Measurements from ENCODE around the gene GPHN.

GPHN gene

DNA sequence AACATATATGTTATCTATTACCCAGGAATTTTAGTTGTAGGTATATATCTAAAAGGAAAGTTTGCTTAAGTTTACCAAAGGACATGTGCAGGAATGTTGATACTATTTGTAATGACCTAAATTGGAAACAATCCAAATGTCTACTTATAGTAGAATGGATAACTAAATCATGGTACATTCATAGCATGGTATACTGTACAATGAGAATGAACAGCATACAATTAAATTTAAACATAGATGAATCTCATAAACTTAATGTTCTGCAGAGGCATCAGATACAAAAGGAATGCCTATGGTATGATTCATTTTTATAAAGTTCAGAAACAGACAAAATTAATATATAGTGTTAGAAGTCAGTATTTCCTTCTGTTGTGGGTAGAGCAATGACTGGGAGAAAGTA lies 135.4 kb downstream of the GPHN start:
- Histone ChIP-seq H3K4me1 (ENCODE audit: control insufficient read depth in 1 of 2, insufficient read depth in 2 of 2, low read length in 2 of 2) (no peaks in the 10 kb centered on the region), H3K9ac (ENCODE audit: low read depth in 1 of 2, low read length in 2 of 2) (no peak overlapping the region), H3K36me3 (ENCODE audit: control insufficient read depth in 1 of 2, insufficient read depth in 2 of 2, low read length in 2 of 2) (no peaks in the 10 kb centered on the region)

DNA sequence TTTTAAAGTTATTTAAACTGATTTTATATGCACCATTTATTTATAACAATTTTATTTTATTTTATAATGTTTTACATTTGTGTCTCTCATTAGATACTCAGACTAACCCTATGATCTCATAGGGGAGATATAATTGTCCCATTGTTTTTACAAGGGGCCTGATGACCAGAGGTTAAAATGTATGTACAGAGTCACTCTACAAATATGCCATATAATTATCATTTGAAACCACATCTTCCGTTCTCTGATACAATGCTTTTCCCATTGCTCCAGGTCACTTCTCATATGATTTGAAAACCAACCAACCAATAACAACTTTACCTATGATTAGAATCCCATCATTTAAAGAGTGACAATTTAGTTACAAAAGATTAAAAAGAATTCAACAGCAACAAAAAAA lies 137.8 kb downstream of the GPHN start:
- H3K4me1 ChIP-seq (ENCODE audit: control insufficient read depth in 1 of 2, insufficient read depth in 2 of 2, low read length in 2 of 2), result peaks cover 0 to 8% of the 10 kb centered on the region in 2 donors
- H3K27ac ChIP-seq (ENCODE audit: low read depth, low read length), result no peak overlapping the region
- H3K9me3 ChIP-seq (ENCODE audit: control insufficient read depth in 1 of 2, low read length in 2 of 2), result no peaks in the 10 kb centered on the region
- no peak overlapping the region for H3K4me3 ChIP-seq (ENCODE audit: low read depth in 1 of 2, low read length in 2 of 2)
- H3K9ac ChIP-seq (ENCODE audit: low read depth in 1 of 2, low read length in 2 of 2), result no peak overlapping the region
- H3K27me3 ChIP-seq (ENCODE audit: control insufficient read depth in 1 of 2, insufficient read depth in 2 of 2, low read length in 2 of 2), result no peaks in the 10 kb centered on the region
- no peaks in the 10 kb centered on the region for H3K36me3 ChIP-seq (ENCODE audit: control insufficient read depth in 1 of 2, insufficient read depth in 2 of 2, low read length in 2 of 2)

More for the DNA sequence above, 135.4 kb downstream of the GPHN start:
- Histone ChIP-seq H3K27ac (ENCODE audit: low read depth, low read length) (no peak overlapping the region), H3K9me3 (ENCODE audit: control insufficient read depth in 1 of 2, low read length in 2 of 2) (no peaks in the 10 kb centered on the region), H3K27me3 (ENCODE audit: control insufficient read depth in 1 of 2, insufficient read depth in 2 of 2, low read length in 2 of 2) (no peaks in the 10 kb centered on the region), H3K4me3 (ENCODE audit: low read depth in 1 of 2, low read length in 2 of 2) (no peak overlapping the region)

DNA sequence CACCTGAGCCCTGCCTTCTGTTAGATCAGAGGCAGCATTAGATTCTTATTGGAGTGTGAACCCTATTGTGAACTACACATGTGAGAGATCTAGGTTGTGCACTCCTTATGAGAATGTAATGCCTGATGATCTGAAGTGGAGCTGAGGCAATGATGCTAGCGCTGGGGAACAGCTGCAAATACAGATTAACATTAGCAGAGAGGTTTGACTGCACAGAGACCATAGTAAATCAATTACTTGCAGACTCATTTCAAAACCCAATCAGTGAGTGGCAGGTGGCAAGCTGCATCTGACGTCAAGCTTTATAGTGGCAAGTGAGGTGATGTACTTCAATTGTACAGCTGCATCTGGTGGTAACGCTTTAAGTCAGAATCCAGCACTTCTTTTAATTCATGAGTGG lies 141.6 kb downstream of the GPHN start:
- Histone ChIP-seq H3K9me3 (ENCODE audit: control insufficient read depth in 1 of 2, low read length in 2 of 2) (no peaks in the 10 kb centered on the region), H3K36me3 (ENCODE audit: control insufficient read depth in 1 of 2, insufficient read depth in 2 of 2, low read length in 2 of 2) (no peaks in the 10 kb centered on the region), H3K27me3 (ENCODE audit: control insufficient read depth in 1 of 2, insufficient read depth in 2 of 2, low read length in 2 of 2) (no peaks in the 10 kb centered on the region), H3K27ac (ENCODE audit: low read depth, low read length) (no peak overlapping the region), H3K4me1 (ENCODE audit: control insufficient read depth in 1 of 2, insufficient read depth in 2 of 2, low read length in 2 of 2) (peaks cover 0 to 9% of the 10 kb centered on the region in 2 donors), H3K4me3 (ENCODE audit: low read depth in 1 of 2, low read length in 2 of 2) (no peak overlapping the region), H3K9ac (ENCODE audit: low read depth in 1 of 2, low read length in 2 of 2) (no peak overlapping the region)

DNA sequence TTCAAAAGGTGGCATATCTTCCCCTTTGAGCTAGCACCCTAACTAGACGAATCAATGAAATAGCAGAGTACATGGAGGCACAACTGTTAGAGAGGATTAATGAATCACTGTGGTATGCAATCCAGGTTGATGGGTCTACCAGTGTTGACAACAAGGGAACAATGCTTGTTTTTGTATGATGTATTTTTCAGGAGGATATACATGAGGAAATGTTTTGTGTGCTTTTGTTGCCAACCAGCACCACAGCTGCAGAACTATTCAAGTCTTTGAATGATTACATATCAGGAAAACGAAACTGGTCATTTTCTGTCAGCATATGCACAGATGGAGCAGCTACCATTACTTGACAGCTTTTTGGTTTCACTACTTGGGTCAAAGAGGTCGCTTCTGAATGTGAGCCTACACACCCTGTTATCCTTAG lies 142.6 kb downstream of the GPHN start:
- Histone ChIP-seq H3K4me1 (ENCODE audit: control insufficient read depth in 1 of 2, insufficient read depth in 2 of 2, low read length in 2 of 2) (peaks cover 0 to 9% of the 10 kb centered on the region in 2 donors), H3K27ac (ENCODE audit: low read depth, low read length) (no peak overlapping the region), H3K36me3 (ENCODE audit: control insufficient read depth in 1 of 2, insufficient read depth in 2 of 2, low read length in 2 of 2) (no peaks in the 10 kb centered on the region), H3K9ac (ENCODE audit: low read depth in 1 of 2, low read length in 2 of 2) (no peak overlapping the region), H3K9me3 (ENCODE audit: control insufficient read depth in 1 of 2, low read length in 2 of 2) (no peaks in the 10 kb centered on the region), H3K27me3 (ENCODE audit: control insufficient read depth in 1 of 2, insufficient read depth in 2 of 2, low read length in 2 of 2) (no peaks in the 10 kb centered on the region), H3K4me3 (ENCODE audit: low read depth in 1 of 2, low read length in 2 of 2) (no peak overlapping the region)

DNA sequence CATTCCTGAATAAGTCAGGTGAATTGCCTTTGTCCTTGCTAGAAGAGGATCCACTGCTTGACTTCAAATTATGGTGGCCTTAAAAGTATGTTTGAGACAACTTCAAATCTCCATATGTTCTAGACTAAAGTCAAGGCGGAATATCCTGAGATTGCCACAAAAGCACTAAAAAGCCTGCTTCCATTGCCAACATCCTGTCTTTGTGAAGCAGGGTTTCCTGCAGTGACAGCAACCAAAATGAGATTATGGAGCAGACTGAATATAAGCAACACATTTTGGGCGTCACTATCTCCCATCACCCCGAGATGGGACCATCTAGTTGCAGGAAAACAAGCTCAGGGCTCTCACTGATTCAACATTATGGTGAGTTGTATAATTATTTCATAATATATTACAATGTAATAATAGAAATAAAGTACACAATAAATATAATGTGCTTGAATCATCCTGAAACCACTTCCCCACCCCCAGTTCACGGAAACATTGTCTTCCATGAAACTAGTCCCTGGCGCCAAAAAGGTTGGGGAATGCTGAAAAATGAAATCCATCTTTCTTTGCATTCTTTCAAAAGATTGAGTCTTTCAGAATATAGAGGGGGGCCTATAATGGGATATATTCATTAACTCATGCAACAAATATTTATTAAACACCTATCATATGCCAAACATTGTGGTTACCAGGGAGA lies 143.7 kb downstream of the GPHN start:
- H3K4me1 ChIP-seq (ENCODE audit: control insufficient read depth in 1 of 2, insufficient read depth in 2 of 2, low read length in 2 of 2), result peaks cover 0 to 9% of the 10 kb centered on the region in 2 donors
- no peak overlapping the region for H3K27ac ChIP-seq (ENCODE audit: low read depth, low read length)

DNA sequence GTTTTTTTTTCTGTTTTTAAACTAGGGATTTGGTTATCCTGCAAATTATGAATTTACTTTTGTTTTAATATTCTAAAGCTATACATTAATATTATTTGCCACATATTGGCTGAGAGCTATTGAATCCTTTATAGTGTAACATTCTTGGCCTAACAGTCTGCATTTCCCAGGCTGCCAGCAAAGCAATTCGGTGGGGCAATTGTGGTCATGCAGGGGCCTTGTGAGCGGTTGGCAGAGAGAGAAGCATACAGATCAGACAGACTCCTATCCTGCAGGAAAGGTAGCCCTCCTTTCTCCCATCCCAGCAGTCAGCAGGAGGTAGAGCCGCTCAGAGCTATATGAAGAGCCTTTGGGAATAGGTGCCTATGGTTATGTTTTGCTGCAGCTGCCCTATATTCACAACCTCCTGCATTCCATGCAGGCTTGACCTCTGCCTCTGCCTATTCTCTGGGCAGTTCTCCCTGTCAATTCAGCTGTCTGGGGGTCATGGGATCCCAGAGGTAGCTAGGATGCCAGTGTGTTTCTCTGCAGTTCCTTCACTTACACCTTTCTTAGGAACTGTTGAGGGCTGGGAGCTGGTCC lies 144.7 kb downstream of the GPHN start:
- Histone ChIP-seq H3K9ac (ENCODE audit: low read depth in 1 of 2, low read length in 2 of 2) (no peak overlapping the region), H3K4me1 (ENCODE audit: control insufficient read depth in 1 of 2, insufficient read depth in 2 of 2, low read length in 2 of 2) (peaks cover 0 to 9% of the 10 kb centered on the region in 2 donors), H3K4me3 (ENCODE audit: low read depth in 1 of 2, low read length in 2 of 2) (no peak overlapping the region), H3K36me3 (ENCODE audit: control insufficient read depth in 1 of 2, insufficient read depth in 2 of 2, low read length in 2 of 2) (peaks cover 0 to 8% of the 10 kb centered on the region in 2 donors), H3K27me3 (ENCODE audit: control insufficient read depth in 1 of 2, insufficient read depth in 2 of 2, low read length in 2 of 2) (no peaks in the 10 kb centered on the region), H3K27ac (ENCODE audit: low read depth, low read length) (no peak overlapping the region), H3K9me3 (ENCODE audit: control insufficient read depth in 1 of 2, low read length in 2 of 2) (peaks cover 10 to 15% of the 10 kb centered on the region in 2 donors)

More for the DNA sequence above, 143.7 kb downstream of the GPHN start:
- no peak overlapping the region for H3K4me3 ChIP-seq (ENCODE audit: low read depth in 1 of 2, low read length in 2 of 2)
- H3K36me3 ChIP-seq (ENCODE audit: control insufficient read depth in 1 of 2, insufficient read depth in 2 of 2, low read length in 2 of 2), result peaks cover 0 to under 1% of the 10 kb centered on the region in 2 donors
- no peak overlapping the region for H3K9ac ChIP-seq (ENCODE audit: low read depth in 1 of 2, low read length in 2 of 2)
- H3K27me3 ChIP-seq (ENCODE audit: control insufficient read depth in 1 of 2, insufficient read depth in 2 of 2, low read length in 2 of 2), result no peaks in the 10 kb centered on the region
- peaks cover 2 to 5% of the 10 kb centered on the region in 2 donors for H3K9me3 ChIP-seq (ENCODE audit: control insufficient read depth in 1 of 2, low read length in 2 of 2)

DNA sequence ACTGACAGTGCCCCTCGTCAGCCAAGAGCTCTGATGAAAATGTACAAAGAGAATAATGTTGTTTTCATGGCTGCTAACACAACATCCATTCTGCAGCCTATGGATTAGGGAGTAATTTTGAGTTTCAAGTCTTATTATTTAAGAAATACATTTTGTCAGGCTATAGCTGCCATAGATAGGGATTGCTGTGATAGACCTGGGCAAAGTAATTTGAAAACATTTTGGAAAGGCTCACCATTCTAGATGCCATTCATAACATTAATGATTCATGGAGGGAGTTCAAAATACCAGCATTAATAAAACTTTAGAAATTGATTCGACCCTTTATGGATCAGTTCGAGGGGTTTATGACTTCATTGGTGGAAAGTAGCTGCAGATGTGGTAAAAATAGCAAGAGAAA lies 149.8 kb downstream of the GPHN start:
- peaks cover 19 to 22% of the 10 kb centered on the region in 2 donors for H3K9me3 ChIP-seq (ENCODE audit: control insufficient read depth in 1 of 2, low read length in 2 of 2)
- H3K27me3 ChIP-seq (ENCODE audit: control insufficient read depth in 1 of 2, insufficient read depth in 2 of 2, low read length in 2 of 2), result no peaks in the 10 kb centered on the region
- no peaks in the 10 kb centered on the region for H3K4me1 ChIP-seq (ENCODE audit: control insufficient read depth in 1 of 2, insufficient read depth in 2 of 2, low read length in 2 of 2)
- H3K9ac ChIP-seq (ENCODE audit: low read depth in 1 of 2, low read length in 2 of 2), result no peak overlapping the region
- no peak overlapping the region for H3K27ac ChIP-seq (ENCODE audit: low read depth, low read length)
- peaks cover 0 to 8% of the 10 kb centered on the region in 2 donors for H3K36me3 ChIP-seq (ENCODE audit: control insufficient read depth in 1 of 2, insufficient read depth in 2 of 2, low read length in 2 of 2)
- no peak overlapping the region for H3K4me3 ChIP-seq (ENCODE audit: low read depth in 1 of 2, low read length in 2 of 2)

DNA sequence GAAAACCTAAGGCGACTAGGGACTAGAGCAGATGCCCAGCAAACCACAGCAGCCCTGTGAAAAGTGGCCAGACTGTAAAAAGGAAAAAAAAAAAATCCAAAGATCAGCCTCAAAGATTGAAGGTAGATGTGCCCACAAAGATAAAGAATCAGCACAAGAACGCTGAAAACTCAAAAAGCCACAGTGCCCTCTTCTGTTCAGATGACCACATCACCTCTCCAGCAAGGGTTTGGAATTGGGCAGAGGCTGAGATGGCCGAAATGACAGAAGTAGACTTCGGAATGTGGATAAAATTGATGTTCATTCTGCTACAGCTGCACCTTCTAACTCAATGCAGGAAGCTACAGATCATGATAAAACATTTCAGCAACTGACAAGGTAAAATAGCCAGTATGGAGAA lies 154.4 kb downstream of the GPHN start:
- H3K27ac ChIP-seq (ENCODE audit: low read depth, low read length), result no peak overlapping the region
- no peaks in the 10 kb centered on the region for H3K4me1 ChIP-seq (ENCODE audit: control insufficient read depth in 1 of 2, insufficient read depth in 2 of 2, low read length in 2 of 2)
- H3K9ac ChIP-seq (ENCODE audit: low read depth in 1 of 2, low read length in 2 of 2), result no peak overlapping the region
- H3K4me3 ChIP-seq (ENCODE audit: low read depth in 1 of 2, low read length in 2 of 2), result no peak overlapping the region
- H3K27me3 ChIP-seq (ENCODE audit: control insufficient read depth in 1 of 2, insufficient read depth in 2 of 2, low read length in 2 of 2), result no peaks in the 10 kb centered on the region
- peaks cover 11 to 16% of the 10 kb centered on the region in 2 donors for H3K9me3 ChIP-seq (ENCODE audit: control insufficient read depth in 1 of 2, low read length in 2 of 2)
- H3K36me3 ChIP-seq (ENCODE audit: control insufficient read depth in 1 of 2, insufficient read depth in 2 of 2, low read length in 2 of 2), result no peaks in the 10 kb centered on the region

DNA sequence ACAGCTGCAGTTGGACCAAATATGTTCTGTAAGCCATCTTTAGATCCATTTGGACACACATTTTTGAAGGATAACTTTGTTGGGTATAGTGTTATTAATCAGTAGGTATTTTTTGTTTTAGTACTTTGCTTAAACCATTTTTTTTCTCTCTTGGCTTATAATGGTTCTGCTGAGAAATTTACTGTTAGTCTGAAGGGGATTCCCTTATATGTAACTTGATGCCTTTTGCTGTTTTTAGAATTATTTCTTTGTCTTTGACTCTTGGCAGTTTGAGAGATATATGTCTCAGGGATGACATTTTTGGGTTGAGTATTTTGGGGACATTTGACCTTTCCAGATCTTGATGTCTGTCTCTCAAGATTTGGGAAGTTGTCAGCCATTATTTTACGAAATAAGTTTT lies 169.8 kb downstream of the GPHN start:
- Histone ChIP-seq H3K27ac (ENCODE audit: low read depth, low read length) (no peak overlapping the region), H3K4me3 (ENCODE audit: low read depth in 1 of 2, low read length in 2 of 2) (no peak overlapping the region), H3K9me3 (ENCODE audit: control insufficient read depth in 1 of 2, low read length in 2 of 2) (peaks cover 14 to 21% of the 10 kb centered on the region in 2 donors), H3K9ac (ENCODE audit: low read depth in 1 of 2, low read length in 2 of 2) (no peak overlapping the region), H3K27me3 (ENCODE audit: control insufficient read depth in 1 of 2, insufficient read depth in 2 of 2, low read length in 2 of 2) (no peaks in the 10 kb centered on the region), H3K36me3 (ENCODE audit: control insufficient read depth in 1 of 2, insufficient read depth in 2 of 2, low read length in 2 of 2) (no peaks in the 10 kb centered on the region), H3K4me1 (ENCODE audit: control insufficient read depth in 1 of 2, insufficient read depth in 2 of 2, low read length in 2 of 2) (no peaks in the 10 kb centered on the region)

DNA sequence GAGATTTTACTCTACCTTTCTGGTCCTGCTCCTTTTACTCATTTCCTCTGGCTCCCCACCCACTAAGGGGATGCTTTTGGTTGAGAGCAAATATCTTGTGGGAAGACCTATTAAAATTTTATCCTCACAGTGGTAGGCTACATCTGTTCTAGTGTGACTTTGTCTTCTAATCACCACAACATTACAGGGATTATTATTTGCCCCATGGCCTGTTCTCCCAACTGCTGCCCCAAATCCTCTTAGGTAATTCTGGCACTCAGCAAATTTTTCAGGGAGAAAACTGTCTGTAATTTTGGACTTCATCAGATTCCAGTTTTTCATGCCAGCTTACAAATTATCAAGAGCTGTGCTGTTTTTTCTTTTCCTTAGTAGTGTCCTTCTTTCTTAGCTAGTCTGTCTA lies 172.3 kb downstream of the GPHN start:
- no peak overlapping the region for H3K4me3 ChIP-seq (ENCODE audit: low read depth in 1 of 2, low read length in 2 of 2)
- no peaks in the 10 kb centered on the region for H3K27me3 ChIP-seq (ENCODE audit: control insufficient read depth in 1 of 2, insufficient read depth in 2 of 2, low read length in 2 of 2)
- H3K27ac ChIP-seq (ENCODE audit: low read depth, low read length), result no peak overlapping the region
- no peaks in the 10 kb centered on the region for H3K4me1 ChIP-seq (ENCODE audit: control insufficient read depth in 1 of 2, insufficient read depth in 2 of 2, low read length in 2 of 2)
- H3K9ac ChIP-seq (ENCODE audit: low read depth in 1 of 2, low read length in 2 of 2), result no peak overlapping the region
- H3K9me3 ChIP-seq (ENCODE audit: control insufficient read depth in 1 of 2, low read length in 2 of 2), result peaks cover 14 to 18% of the 10 kb centered on the region in 2 donors
- no peaks in the 10 kb centered on the region for H3K36me3 ChIP-seq (ENCODE audit: control insufficient read depth in 1 of 2, insufficient read depth in 2 of 2, low read length in 2 of 2)

All from duodenal mucosa (tissue), 2 donors.